Testis (tissue), 3 donors: ENCODE results near the gene RRP1. TPM values are rescaled to one million over a fixed set of nuclear protein-coding genes. Genes with fewer than 3 reads are reported as not detected.

Experiments used
- DNase-seq: peaks from one replicate; pipeline ENCODE4 v3.0.0-alpha.2; 2019
- H3K27ac ChIP-seq, 2 donors: fragments of 200-600 bp; sonication (generic); one replicate each; pipeline ENCODE4 v1.5.1; 2019
- H3K27me3 ChIP-seq: fragments of 200-600 bp; sonication (generic); one replicate; pipeline ENCODE4 v1.5.1; 2019
- H3K36me3 ChIP-seq: fragments of 200-600 bp; sonication (generic); one replicate; pipeline ENCODE4 v1.5.1; 2017; ENCODE audit warnings: low read depth; ENCODE audit errors: missing control alignments
- H3K4me1 ChIP-seq: fragments of 200-600 bp; sonication (generic); one replicate; pipeline ENCODE4 v1.5.1; 2019
- H3K4me3 ChIP-seq, 2 donors: fragments of 200-600 bp; sonication (generic); one replicate each; pipeline ENCODE4 v1.5.1; 2017 to 2019
- H3K9me3 ChIP-seq: fragments of 200-600 bp; sonication (generic); one replicate; pipeline ENCODE4 v1.5.1; 2017
- POLR2A ChIP-seq: fragments of 450-650 bp; IDR thresholded peaks from one replicate; pipeline ENCODE4 v1.6.1; 2017; ENCODE audit warnings: antibody characterized with exemption, mild to moderate bottlenecking, moderate library complexity
- WGBS, 2 donors: methylation state at CpG; one replicate each; pipeline ENCODE4 v1.1.5; 2018; 5-methylcytosine and 5-hydroxymethylcytosine counted together
- intact Hi-C: fragments of 100-400 bp; cut with DNase I; formaldehyde crosslinking; loops from one replicate; pipeline ENCODE4 v1.15.1; 2023; ENCODE audit warnings: low total_unique reads
- polyA plus RNA-seq: library from polyadenylated mRNA; stranded (reverse); fragments of 350-450 nt; fragmentation: Illumina TruSeq; extraction: RNeasy Lipid Tissue Mini Kit (QIAGEN cat#74804); gene quantifications from one replicate; pipeline ENCODE4 v1.2.3, GENCODE V29; 2014; ENCODE audit warnings: low read depth, low replicate concordance; ENCODE audit not compliant: insufficient read depth
- total RNA-seq, 2 donors: library from RNA; depleted of rRNA; stranded (reverse); fragments of >200 nt; gene quantifications; one replicate each; pipeline ENCODE4 v1.2.3, GENCODE V29; 2016
- TF ChIP-seq, protein P1 (sequence below), 3 experiments: fragments of 450-650 bp in 2 of 3; fragments of 200-600 bp in 1 of 3; sonication (generic) in 1 of 3; IDR thresholded peaks; one replicate each; pipeline ENCODE4 v1.5.1; 2016 to 2019; ENCODE audit warnings: antibody characterized with exemption in 3 of 3, mild to moderate bottlenecking in 2 of 3, moderate library complexity in 1 of 3

Gene RRP1
- total and polyA plus RNA-seq, 3 donors from 2014 or later: 21.1 to 40.2 (median 33.6) TPM

DNA sequence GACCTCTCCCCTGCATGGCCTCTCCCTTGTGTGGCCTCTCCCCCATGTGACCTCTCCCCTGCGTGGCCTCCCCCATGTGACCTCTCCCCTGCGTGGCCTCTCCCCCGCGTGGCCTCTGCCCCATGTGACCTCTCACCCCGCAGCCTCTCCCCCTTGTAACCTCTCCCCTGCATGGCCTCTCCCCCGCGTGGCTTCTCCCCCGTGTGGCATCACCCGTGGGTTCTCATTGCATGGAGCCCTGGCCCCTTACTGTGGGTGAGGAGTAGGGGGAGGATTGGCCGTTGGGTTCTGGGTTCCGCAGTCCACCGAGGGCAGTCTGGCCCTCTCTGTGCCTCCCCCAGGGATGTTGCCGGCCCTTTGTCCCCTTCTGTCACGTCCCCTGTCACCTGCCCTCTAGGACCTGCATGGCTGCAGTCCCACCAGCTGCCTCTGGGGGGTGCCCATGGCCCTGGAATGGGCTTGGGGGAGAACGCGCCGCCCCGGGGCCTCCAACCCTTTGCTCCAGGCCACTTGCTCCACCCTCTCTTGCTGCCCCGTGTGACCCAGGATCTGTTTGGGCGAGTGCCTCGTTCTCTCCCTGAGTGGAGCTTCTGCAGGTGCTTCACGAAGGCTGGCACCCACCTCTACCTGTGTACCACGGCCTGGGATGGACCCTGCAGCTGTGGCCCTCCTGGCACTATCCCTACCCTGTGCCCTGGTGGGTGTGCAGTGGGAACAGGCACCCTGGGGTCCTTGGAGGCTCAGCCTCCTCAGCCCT is 21.3 kb downstream of the RRP1 start:
- Histone ChIP-seq H3K4me3 (no peak overlapping the region), H3K27me3 (no peaks in the 10 kb centered on the region), H3K36me3 (no peaks in the 10 kb centered on the region), H3K27ac (no peak overlapping the region), H3K4me1 (peaks cover 6% of the 10 kb centered on the region), H3K9me3 (no peaks in the 10 kb centered on the region)
- intact Hi-C loops: no loop called here
- 30 to 58% methylated on average over 18 to 23 of the region's 23 CpGs for WGBS, 2 donors
- TF ChIP-seq, protein P1, sequence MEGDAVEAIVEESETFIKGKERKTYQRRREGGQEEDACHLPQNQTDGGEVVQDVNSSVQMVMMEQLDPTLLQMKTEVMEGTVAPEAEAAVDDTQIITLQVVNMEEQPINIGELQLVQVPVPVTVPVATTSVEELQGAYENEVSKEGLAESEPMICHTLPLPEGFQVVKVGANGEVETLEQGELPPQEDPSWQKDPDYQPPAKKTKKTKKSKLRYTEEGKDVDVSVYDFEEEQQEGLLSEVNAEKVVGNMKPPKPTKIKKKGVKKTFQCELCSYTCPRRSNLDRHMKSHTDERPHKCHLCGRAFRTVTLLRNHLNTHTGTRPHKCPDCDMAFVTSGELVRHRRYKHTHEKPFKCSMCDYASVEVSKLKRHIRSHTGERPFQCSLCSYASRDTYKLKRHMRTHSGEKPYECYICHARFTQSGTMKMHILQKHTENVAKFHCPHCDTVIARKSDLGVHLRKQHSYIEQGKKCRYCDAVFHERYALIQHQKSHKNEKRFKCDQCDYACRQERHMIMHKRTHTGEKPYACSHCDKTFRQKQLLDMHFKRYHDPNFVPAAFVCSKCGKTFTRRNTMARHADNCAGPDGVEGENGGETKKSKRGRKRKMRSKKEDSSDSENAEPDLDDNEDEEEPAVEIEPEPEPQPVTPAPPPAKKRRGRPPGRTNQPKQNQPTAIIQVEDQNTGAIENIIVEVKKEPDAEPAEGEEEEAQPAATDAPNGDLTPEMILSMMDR (IDR thresholded peaks at IDR 0.05): peak; percentile 89 to 95 (median 92)
- no peak for TF ChIP-seq POLR2A
- peak; percentile 84 for DNase-seq

DNA sequence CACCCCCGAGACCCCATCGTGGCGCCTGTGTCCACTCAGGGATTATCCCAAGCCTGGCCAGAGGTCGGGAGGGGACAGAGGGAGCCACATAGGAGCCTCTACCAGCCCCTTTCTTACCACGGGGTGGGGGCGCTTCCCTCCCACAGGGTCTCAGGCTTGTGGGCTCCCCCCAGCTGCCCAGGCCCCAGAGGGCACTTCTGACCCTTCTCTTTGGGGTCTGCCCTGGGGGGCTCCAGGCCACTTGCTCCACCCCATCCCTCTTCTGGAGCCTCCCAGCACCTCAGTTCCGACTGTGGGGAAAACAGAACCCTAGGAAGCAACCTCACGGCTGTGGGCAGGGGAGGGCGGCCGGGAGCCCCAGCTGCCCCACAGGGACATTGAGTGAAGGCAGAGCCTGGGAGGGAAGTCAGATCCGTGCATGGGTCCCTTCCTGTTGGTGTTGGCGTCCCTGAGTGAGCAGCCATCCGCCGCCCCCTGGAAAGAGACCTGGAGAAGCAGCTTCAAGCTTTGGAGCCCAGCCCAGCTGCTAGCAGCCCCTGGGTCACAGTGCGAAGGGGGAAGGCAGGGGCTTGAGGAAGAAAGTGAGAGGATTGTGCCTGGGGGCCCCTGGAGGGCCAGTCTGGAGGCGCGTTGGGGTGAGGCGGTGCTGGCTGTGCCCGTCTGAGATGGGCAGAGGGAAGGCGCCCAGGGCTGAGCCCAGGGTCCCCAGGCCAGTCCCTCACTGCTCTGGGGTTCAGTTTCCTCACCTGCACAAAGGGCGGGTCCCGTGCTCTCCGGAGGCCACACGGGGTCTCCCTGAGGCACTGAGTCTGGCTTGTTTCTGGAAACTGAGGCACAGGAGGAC is 22.1 kb downstream of the RRP1 start:
- 69 to 78% methylated on average over 13 to 23 of the region's 24 CpGs for WGBS, 2 donors
- Histone ChIP-seq H3K4me3 (no peak overlapping the region), H3K27ac (no peak overlapping the region), H3K9me3 (no peaks in the 10 kb centered on the region), H3K27me3 (no peaks in the 10 kb centered on the region), H3K4me1 (peaks cover 6% of the 10 kb centered on the region), H3K36me3 (no peaks in the 10 kb centered on the region)
- TF ChIP-seq, protein P1 (IDR thresholded peaks at IDR 0.05): no peak
- TF ChIP-seq POLR2A: no peak
- DNase-seq: no peak
- intact Hi-C loops: no loop called here

DNA sequence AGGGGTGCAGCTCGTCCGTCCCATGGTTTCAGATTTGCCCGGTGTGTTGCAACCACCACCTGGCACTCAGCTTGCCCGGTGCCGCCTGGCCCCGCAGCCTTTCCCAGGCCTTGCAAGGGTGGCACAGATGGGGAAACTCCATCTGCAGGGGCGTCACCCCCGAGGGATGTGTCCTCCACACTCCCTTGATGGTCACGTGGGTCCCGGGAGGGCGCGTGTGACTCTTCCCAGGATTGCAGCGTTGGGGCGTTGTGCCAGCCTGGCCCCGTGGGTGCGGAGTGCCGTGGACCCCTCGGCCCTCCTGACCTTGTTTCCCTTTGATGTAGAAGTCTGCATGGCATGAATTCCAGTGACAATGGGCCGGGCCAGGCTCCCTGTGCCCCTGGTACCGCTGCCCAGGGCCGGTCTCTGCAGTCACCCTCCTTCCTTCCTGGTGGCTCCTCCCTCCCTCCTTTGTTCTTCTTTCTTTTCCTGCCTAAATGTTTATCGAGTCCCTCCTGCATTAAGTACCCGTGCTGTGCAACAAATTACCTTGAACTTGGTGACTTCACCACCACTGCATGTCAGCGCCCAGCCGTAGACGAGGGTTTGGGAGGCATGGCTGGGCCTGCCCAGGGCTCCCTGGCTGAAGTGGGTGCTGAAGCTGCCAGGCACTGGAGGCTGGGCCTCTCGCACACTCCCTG is 22.9 kb downstream of the RRP1 start:
- 71 to 78% methylated on average over 24 to 27 of the region's 27 CpGs for WGBS, 2 donors
- H3K4me3 ChIP-seq: no peak overlapping the region
- H3K4me1 ChIP-seq: peaks cover 6% of the 10 kb centered on the region
- no peaks in the 10 kb centered on the region for H3K36me3 ChIP-seq
- no peaks in the 10 kb centered on the region for H3K27me3 ChIP-seq
- H3K27ac ChIP-seq: no peak overlapping the region
- no peaks in the 10 kb centered on the region for H3K9me3 ChIP-seq
- no peak for DNase-seq
- intact Hi-C loops: no loop called here
- TF ChIP-seq, protein P1 (IDR thresholded peaks at IDR 0.05): no peak
- no peak for TF ChIP-seq POLR2A

DNA sequence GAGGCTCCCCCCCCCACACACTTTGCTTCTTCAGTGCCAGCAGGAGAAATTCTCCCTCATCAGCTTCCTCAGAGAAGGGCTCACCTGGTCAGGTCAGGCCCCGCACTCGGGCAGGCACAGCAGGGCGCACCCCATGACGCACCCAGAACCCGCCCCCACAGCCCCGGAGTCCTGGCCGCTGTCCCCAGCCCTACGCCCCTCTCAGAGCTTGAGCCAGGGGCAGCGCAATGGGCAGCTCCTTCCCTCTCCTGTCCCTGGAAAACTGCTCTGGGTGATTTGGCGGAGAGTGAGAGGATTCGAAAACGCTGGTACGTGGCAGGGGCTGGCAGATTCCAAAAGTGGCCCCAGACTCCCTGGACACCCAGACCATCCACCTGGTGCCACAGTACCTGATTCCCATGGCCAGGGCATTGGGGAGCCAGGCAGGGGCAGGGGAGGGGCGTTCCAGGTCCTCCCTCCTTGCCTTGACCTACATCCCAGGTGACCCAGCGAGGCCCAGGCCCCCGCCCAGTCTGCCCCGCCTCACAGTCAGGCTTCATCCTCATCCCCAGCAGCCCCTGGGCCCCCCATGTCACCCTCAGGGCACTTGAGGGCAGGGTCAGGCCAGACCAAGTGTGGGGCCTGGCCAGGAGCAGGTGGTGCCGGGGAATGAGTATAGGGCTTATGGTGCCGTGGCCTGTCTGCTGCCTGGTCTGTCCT is 23.7 kb downstream of the RRP1 start:
- Histone ChIP-seq H3K4me3 (no peak overlapping the region), H3K27ac (no peak overlapping the region), H3K27me3 (no peaks in the 10 kb centered on the region), H3K4me1 (peaks cover 6% of the 10 kb centered on the region), H3K9me3 (no peaks in the 10 kb centered on the region), H3K36me3 (no peaks in the 10 kb centered on the region)
- 92 to 96% methylated on average over 15 to 19 of the region's 19 CpGs for WGBS, 2 donors
- TF ChIP-seq, protein P1 (IDR thresholded peaks at IDR 0.05): no peak
- no peak for TF ChIP-seq POLR2A
- DNase-seq: no peak
- intact Hi-C loops: no loop called here
